GM12878 (cell line): Measurements from ENCODE around the gene AGER. TPM values are rescaled to one million over a fixed set of nuclear protein-coding genes. Genes with fewer than 3 reads are reported as not detected.
"Not testable (repeated sequence)": the region's sequence is repeated elsewhere in the genome, so short reads cannot be mapped to it uniquely, and the experiment has no call there.

Experiments used
- ATAC-seq: fragments of 200-7000 bp; cut with Tn5 transposase; 3 replicates; pipeline ENCODE4 v1.9.1; 2020; ENCODE audit warnings: mild to moderate bottlenecking, moderate library complexity
- BruUV-seq: library from RNA; stranded (reverse); fragments of 400-500 nt; replicated peaks from 2 replicates; lab custom pipeline; 2021; lab: Mats Ljungman, UMichigan
- CTCF ChIA-PET: fragments of 300-600 bp; sonication (Branson Sonifier 250); formaldehyde crosslinking; extraction: SDS; loops from one replicate; lab custom pipeline; 2021; ENCODE audit warnings: inconsistent platforms; lab: Yijun Ruan, JAX
- POLR2A ChIA-PET: fragments of 350-600 bp; formaldehyde crosslinking; extraction: SDS; loops from one replicate; lab custom pipeline; 2021; ENCODE audit warnings: inconsistent platforms; lab: Charles Lee
- RAD21 ChIA-PET: fragments of 300-600 bp; sonication (Branson Sonifier 250); formaldehyde crosslinking; loops from one replicate; lab custom pipeline; 2023; ENCODE audit warnings: antibody characterized with exemption; ENCODE audit not compliant: unreplicated experiment; lab: Charles Lee
- SMC1A ChIA-PET: fragments of 300-600 bp; sonication (Branson Sonifier 250); formaldehyde crosslinking; loops from one replicate; lab custom pipeline; 2023; ENCODE audit not compliant: unreplicated experiment, uncharacterized antibody; lab: Charles Lee
- DNase-seq: peaks from one replicate; pipeline ENCODE4 v3.0.0-alpha.2; 2011; ENCODE audit warnings: low read depth, low spot score
- FAIRE-seq: peaks from 3 replicates; lab custom pipeline; 2011; peaks lifted over from hg19 to GRCh38; lab: Jason Lieb, UNC
- H2AFZ ChIP-seq: 2 replicates; pipeline ENCODE4 v1.6.0; 2011; ENCODE audit warnings: low read depth, low read length, control low read depth; ENCODE audit not compliant: control insufficient read depth
- H3K27ac ChIP-seq: 2 replicates; pipeline ENCODE4 v1.5.1; 2011; ENCODE audit warnings: control low read depth; ENCODE audit not compliant: control insufficient read depth, insufficient read depth
- H3K27me3 ChIP-seq, 2 experiments: replicated peaks in 1 of 2; 2 replicates each; pipeline versions ENCODE4 v1.6.0 to v1.6.1; 2011; ENCODE audit warnings: low read length in 1 of 2; ENCODE audit not compliant: control insufficient read depth in 2 of 2, insufficient read depth in 2 of 2
- H3K36me3 ChIP-seq, 2 experiments: 2 replicates each; pipeline ENCODE4 v1.5.1; 2011; ENCODE audit warnings: low read length in 1 of 2; ENCODE audit not compliant: control insufficient read depth in 2 of 2, insufficient read depth in 2 of 2
- H3K4me1 ChIP-seq: 2 replicates; pipeline ENCODE4 v1.6.1; 2011; ENCODE audit warnings: mild to moderate bottlenecking, low read length, moderate library complexity, mixed read lengths; ENCODE audit not compliant: control insufficient read depth, insufficient read depth
- H3K4me2 ChIP-seq: 2 replicates; pipeline ENCODE4 v1.6.0; 2011; ENCODE audit warnings: control low read depth; ENCODE audit not compliant: control insufficient read depth, insufficient read depth
- H3K4me3 ChIP-seq: fragments of 200-600 bp; sonication (generic); 2 replicates; pipeline ENCODE4 v1.5.1; 2016
- H3K79me2 ChIP-seq: 2 replicates; pipeline ENCODE4 v1.6.0; 2011; ENCODE audit warnings: low read length; ENCODE audit not compliant: control insufficient read depth, insufficient read depth
- H3K9ac ChIP-seq: 2 replicates; pipeline ENCODE4 v1.8.0; 2011; ENCODE audit warnings: low read length, control low read depth, mixed read lengths; ENCODE audit not compliant: control insufficient read depth, insufficient read depth
- H3K9me3 ChIP-seq: replicated peaks from 3 replicates; pipeline ENCODE4 v1.5.1; 2011; ENCODE audit warnings: mild to moderate bottlenecking, low read length; ENCODE audit not compliant: control insufficient read depth, insufficient read depth
- H4K20me1 ChIP-seq: 2 replicates; pipeline ENCODE4 v1.6.0; 2011; ENCODE audit not compliant: control insufficient read depth, insufficient read depth
- EED ChIP-seq: sonication (generic); IDR thresholded peaks from 2 replicates; pipeline ENCODE4 v1.6.1; 2016; ENCODE audit warnings: antibody characterized with exemption, low read depth
- IRF4 ChIP-seq: IDR thresholded peaks from 2 replicates; pipeline ENCODE4 v1.6.1; 2011; ENCODE audit warnings: low read depth, low read length
- KLF5 ChIP-seq: fragments of 450-650 bp; IDR thresholded peaks from 2 replicates; pipeline ENCODE4 v1.6.1; 2014; ENCODE audit warnings: mild to moderate bottlenecking; ENCODE audit not compliant: partially characterized antibody
- MTA2 ChIP-seq: fragments of 450-650 bp; IDR thresholded peaks from 2 replicates; pipeline ENCODE4 v1.6.1; 2016; ENCODE audit warnings: low read depth, mild to moderate bottlenecking, moderate library complexity
- NFIC ChIP-seq: IDR thresholded peaks from 2 replicates; pipeline ENCODE4 v1.6.1; 2012; ENCODE audit warnings: low read depth, mild to moderate bottlenecking, inconsistent platforms, low read length, moderate library complexity
- NKRF ChIP-seq: fragments of 450-650 bp; conservative IDR thresholded peaks from 2 replicates; pipeline ENCODE4 v1.6.1; 2017; ENCODE audit warnings: mild to moderate bottlenecking, moderate library complexity
- POLR2AphosphoS2 ChIP-seq: IDR thresholded peaks from 2 replicates; pipeline ENCODE4 v1.6.1; 2011; ENCODE audit warnings: low read depth, mild to moderate bottlenecking, low read length, improper control_type of control experiment, moderate library complexity
- SMC3 ChIP-seq: IDR thresholded peaks from 2 replicates; pipeline ENCODE4 v1.6.1; 2011; ENCODE audit warnings: low read length, improper control_type of control experiment, borderline replicate concordance
- YY1 ChIP-seq: IDR thresholded peaks from 2 replicates; pipeline ENCODE4 v1.6.1; 2011; ENCODE audit warnings: low read depth, mild to moderate bottlenecking, low read length
- WGBS: methylation state at CpG from one replicate; pipeline ENCODE4 v1.1.6; 2016; ENCODE audit warnings: low lambda C conversion rate; ENCODE audit not compliant: insufficient replicate concordance, insufficient coverage; ENCODE audit errors: missing lambda C conversion rate; 5-methylcytosine and 5-hydroxymethylcytosine counted together
- in situ Hi-C: fragments of 300-500 bp; cut with MboI; formaldehyde crosslinking; loops from 9 replicates; pipeline ENCODE4 v1.14.3; 2018; ENCODE audit warnings: mixed read lengths
- intact Hi-C: fragments of 100-400 bp; cut with micrococcal nuclease; formaldehyde crosslinking; loops from one replicate; pipeline ENCODE4 v1.14.2; 2022; ENCODE audit not compliant: unreplicated experiment
- polyA plus RNA-seq, 11 experiments: library from polyadenylated mRNA; depleted of rRNA in 4 of 11; unstranded in 6 of 11; stranded (reverse) in 5 of 11; fragments of >200 nt; fragmentation: Nextera tagmentation in 4 of 11; fragmentation: Illumina TruSeq in 1 of 11; extraction: Ambion mirVana in 4 of 11; extraction: Trizol in 1 of 11; gene quantifications; 1 replicate in 1 of 11; 2 replicates in 10 of 11; pipeline versions ENCODE4 v1.2.1 to v1.2.3, GENCODE V29; 2011 to 2016; ENCODE audit warnings: inconsistent platforms in 2 of 11, missing spikeins in 2 of 11, low read depth in 1 of 11
- total RNA-seq, 4 experiments: library from RNA; depleted of rRNA in 3 of 4; stranded (reverse); fragments of >200 nt in 3 of 4; fragmentation: Illumina TruSeq in 1 of 4; extraction: Trizol in 1 of 4; gene quantifications; 2 replicates each; pipeline versions ENCODE4 v1.2.1 to v1.2.3, GENCODE V29; 2013 to 2021

The AGER gene
- total and polyA plus RNA-seq, 10 of the 15 experiments (the other 5 are each of a cell fraction or from before 2014, with no cell fraction given), result 1.1 to 18.2 (median 3.9) TPM

GRCh38 chr6:32188381-32189068 lies 4.5 kb upstream of the AGER start:
- Histone ChIP-seq H3K9ac (peak overlapping the region; percentile 99), H3K4me1 (peaks cover 26% of the 10 kb centered on the region), H4K20me1 (no peaks in the 10 kb centered on the region), H3K79me2 (peaks cover 54% of the 10 kb centered on the region), H3K9me3 (no peaks in the 10 kb centered on the region), H3K36me3 (peaks cover 4 to 6% of the 10 kb centered on the region in 2 experiments; a peak in 3 of 4 replicates), H2AFZ (no peak overlapping the region), H3K4me3 (peak overlapping the region; percentile 90), H3K4me2 (peak overlapping the region; percentile 93), H3K27ac (peak overlapping the region; percentile 100), H3K27me3 (no peaks in the 10 kb centered on the region)
- ChIA-PET POLR2A (interaction anchor here (0.8 to 7.0 kb wide), 4 partner anchors 9 to 80 kb away, joined by 3 to 123 read pairs (median 37); partner anchors contain the start of genes AGPAT1, ATF6B, FKBPL and RNF5), RAD21 (interaction anchor here (1.6 kb wide), 1 partner anchor 10 kb away, joined by 6 read pairs; no protein-coding TSS in a partner anchor), CTCF (interaction anchor here (0.9 kb wide), 1 partner anchor 271 kb away, joined by 5 read pairs; no protein-coding TSS in a partner anchor), SMC1A (interaction anchor here (0.6 to 1.6 kb wide), 3 partner anchors 7 to 1136 kb away, joined by 3 to 6 read pairs (median 3); no protein-coding TSS in a partner anchor)
- BruUV-seq, result no TSS peak
- TF ChIP-seq MTA2, result no peak
- TF ChIP-seq IRF4, result no peak
- no peak for TF ChIP-seq NKRF
- TF ChIP-seq YY1, result no peak
- no peak for TF ChIP-seq SMC3
- no peak for TF ChIP-seq NFIC
- no peak for TF ChIP-seq KLF5
- no peak for TF ChIP-seq POLR2AphosphoS2
- TF ChIP-seq EED, result no peak
- no peak for DNase-seq
- intact Hi-C loops (no loop called here), in situ Hi-C loops (no loop called here)
- no peak for ATAC-seq
- WGBS, result 63% methylated on average over 10 of the region's 13 CpGs
- no peak for FAIRE-seq

GRCh38 chr6:32187725-32188380 lies 3.8 kb upstream of the AGER start:
- peak overlapping the region; percentile 93 for H3K4me2 ChIP-seq
- peak overlapping the region; percentile 90; the same call in 1 of the 2 replicates for H3K4me3 ChIP-seq
- in situ Hi-C loops, H2AFZ ChIP-seq, intact Hi-C loops, H3K9ac ChIP-seq, H3K27ac ChIP-seq, H3K36me3 ChIP-seq, ATAC-seq, H3K27me3 ChIP-seq, FAIRE-seq, BruUV-seq, H4K20me1 ChIP-seq, DNase-seq, H3K9me3 ChIP-seq, RAD21 ChIA-PET: not testable (repeated sequence)
- H3K79me2 ChIP-seq, result peaks cover 53% of the 10 kb centered on the region
- 99% methylated on average over 17 of the region's 18 CpGs for WGBS
- ChIA-PET SMC1A (interaction anchor here (0.6 to 1.6 kb wide), 3 partner anchors 8 to 1136 kb away, joined by 3 to 6 read pairs (median 3); no protein-coding TSS in a partner anchor), CTCF (interaction anchor here (0.9 to 1.2 kb wide), 2 partner anchors 8 to 272 kb away, joined by 3 to 5 read pairs; no protein-coding TSS in a partner anchor), POLR2A (interaction anchor here (0.9 to 7.0 kb wide), 2 partner anchors 9 to 81 kb away, joined by 3 to 123 read pairs; partner anchors contain the start of genes AGPAT1 and RNF5)
- H3K4me1 ChIP-seq, result peaks cover 23% of the 10 kb centered on the region
